ENCODE results near the gene PPP6R3. TPM values are rescaled to one million over a fixed set of nuclear protein-coding genes. Genes with fewer than 3 reads are reported as not detected.

Gene PPP6R3
- total and polyA plus RNA-seq, 2 of the 13 experiments (the other 11 are each of a cell fraction or from before 2014, with no cell fraction given), result 41.2 to 83.4 TPM

GRCh38 chr11:68596231-68596630 lies 135.7 kb downstream of the PPP6R3 start:
- H4K20me1 ChIP-seq (ENCODE audit: insufficient read depth, low read length), result no peaks in the 10 kb centered on the region
- H3K4me1 ChIP-seq (ENCODE audit: insufficient read depth, low read length), result no peaks in the 10 kb centered on the region
- H3K9me3 ChIP-seq (ENCODE audit: low read length), result no peaks in the 10 kb centered on the region
- no peak overlapping the region for H3K4me3 ChIP-seq (replicated peaks in 1 of 3; ENCODE audit: insufficient read depth in 1 of 3, low read depth in 2 of 3, low read length in 3 of 3)
- no peaks in the 10 kb centered on the region for H3K79me2 ChIP-seq (ENCODE audit: insufficient read depth, low read length)
- no peak overlapping the region for H3K9ac ChIP-seq (ENCODE audit: insufficient read depth, low read depth, low read length)
- WGBS (ENCODE audit: low lambda C conversion rate), result 98% methylated on average over 4 of the region's 4 CpGs
- ChIA-PET CTCF (ENCODE audit: low intra/inter-chr PET ratio, low total read pairs) (no interaction called here), POLR2A (no interaction called here)
- in situ Hi-C loops (cut with HindIII; ENCODE audit: extremely low pct_ligation_motif_present, low pct_unique_long_range_greater_than_20kb) (no loop called here), intact Hi-C loops (cut with micrococcal nuclease; ENCODE audit: unreplicated experiment) (no loop called here)
- no peak overlapping the region for H2AFZ ChIP-seq (ENCODE audit: low read length)
- no peak for DNase-seq (ENCODE audit: low spot score)
- no peaks in the 10 kb centered on the region for H3K27me3 ChIP-seq (ENCODE audit: control insufficient read depth in 1 of 2, insufficient read depth in 2 of 2, low read length in 2 of 2)
- no peak for FAIRE-seq
- no peak for ATAC-seq
- no peak for TF ChIP-seq RELA (CRISPR knock-in tag; IDR thresholded peaks at IDR 0.05)
- TF ChIP-seq ZNF609 (CRISPR knock-in tag; IDR thresholded peaks at IDR 0.05; ENCODE audit: borderline replicate concordance), result no peak
- TF ChIP-seq FUBP1 (CRISPR knock-in tag; IDR thresholded peaks at IDR 0.05; ENCODE audit: borderline replicate concordance), result no peak
- TF ChIP-seq TAF1 (CRISPR knock-in tag; IDR thresholded peaks at IDR 0.05), result no peak
- TF ChIP-seq ZSCAN9 (CRISPR knock-in tag; IDR thresholded peaks at IDR 0.05; ENCODE audit: borderline replicate concordance), result no peak
- TF ChIP-seq IRF9 (CRISPR knock-in tag; IDR thresholded peaks at IDR 0.05; ENCODE audit: borderline replicate concordance), result no peak
- no peak for TF ChIP-seq MIER2 (CRISPR knock-in tag; IDR thresholded peaks at IDR 0.05)
- no peak for TF ChIP-seq NBN (conservative IDR thresholded peaks at IDR 0.05)
- TF ChIP-seq FOXP4 (CRISPR knock-in tag; IDR thresholded peaks at IDR 0.05), result no peak
- TF ChIP-seq ZNF460 (CRISPR knock-in tag; IDR thresholded peaks at IDR 0.05; ENCODE audit: borderline replicate concordance), result no peak
- no peak for TF ChIP-seq ZNF616 (CRISPR knock-in tag; IDR thresholded peaks at IDR 0.05; ENCODE audit: low read depth)
- TF ChIP-seq KMT2B (CRISPR knock-in tag; IDR thresholded peaks at IDR 0.05), result no peak
- no peak for TF ChIP-seq KLF9 (CRISPR knock-in tag; IDR thresholded peaks at IDR 0.05; ENCODE audit: low read depth)
- no peak for TF ChIP-seq ZNF225 (CRISPR knock-in tag; IDR thresholded peaks at IDR 0.05)
- TF ChIP-seq NR2F2 (IDR thresholded peaks at IDR 0.05; ENCODE audit: borderline replicate concordance, low read depth), result no peak
- no peak for TF ChIP-seq ZBTB21 (CRISPR knock-in tag; IDR thresholded peaks at IDR 0.05)
- H3K4me2 ChIP-seq (ENCODE audit: low read depth, low read length), result no peak overlapping the region
- peaks cover 34 to 82% of the 10 kb centered on the region in 2 experiments for H3K36me3 ChIP-seq (replicated peaks in 1 of 2; ENCODE audit: control insufficient read depth in 1 of 2, insufficient read depth in 2 of 2, low read length in 2 of 2)
- no peak overlapping the region for H3K27ac ChIP-seq (ENCODE audit: extremely low read length, insufficient read depth, low read length)
- BruUV-seq (replicated peaks), result no TSS peak
